ENCODE measurements around the gene RERG.

Gene RERG

GRCh38 chr12:15188127-15188526 is 33.1 kb downstream of the RERG start:
- Histone ChIP-seq H3K79me2 (ENCODE audit: insufficient read depth, low read depth) (no peaks in the 10 kb centered on the region), H3K4me2 (no peak overlapping the region), H3K27me3 (ENCODE audit: insufficient read depth, low read depth) (no peaks in the 10 kb centered on the region), H3K4me1 (ENCODE audit: low read depth, poor library complexity, severe bottlenecking) (no peaks in the 10 kb centered on the region), H4K20me1 (ENCODE audit: insufficient read depth) (no peaks in the 10 kb centered on the region), H3K4me3 (IDR thresholded peaks at IDR 0.05; ENCODE audit: insufficient read depth, low read depth, low read length) (no peak overlapping the region), H3K36me3 (ENCODE audit: insufficient read depth) (no peaks in the 10 kb centered on the region), H3K9ac (no peak overlapping the region), H3K27ac (no peak overlapping the region), H2AFZ (ENCODE audit: low read depth) (no peak overlapping the region)
- no peak for TF ChIP-seq CTCF (conservative IDR thresholded peaks at IDR 0.05; ENCODE audit: low read depth, low read length)

- Histone ChIP-seq H3K9ac (no peak overlapping the region), H3K4me3 (IDR thresholded peaks at IDR 0.05; ENCODE audit: insufficient read depth, low read depth, low read length) (no peak overlapping the region), H3K36me3 (ENCODE audit: insufficient read depth) (no peaks in the 10 kb centered on the region), H3K27ac (no peak overlapping the region), H4K20me1 (ENCODE audit: insufficient read depth) (no peaks in the 10 kb centered on the region), H2AFZ (ENCODE audit: low read depth) (no peak overlapping the region), H3K79me2 (ENCODE audit: insufficient read depth, low read depth) (no peaks in the 10 kb centered on the region), H3K27me3 (ENCODE audit: insufficient read depth, low read depth) (no peaks in the 10 kb centered on the region), H3K4me1 (ENCODE audit: low read depth, poor library complexity, severe bottlenecking) (no peaks in the 10 kb centered on the region), H3K4me2 (no peak overlapping the region)
- TF ChIP-seq CTCF (conservative IDR thresholded peaks at IDR 0.05; ENCODE audit: low read depth, low read length): no peak
These were observed 34.6 kb downstream of the RERG start for GRCh38 chr12:15186597-15186996.

- Histone ChIP-seq H3K79me2 (ENCODE audit: insufficient read depth, low read depth) (no peaks in the 10 kb centered on the region), H3K4me1 (ENCODE audit: low read depth, poor library complexity, severe bottlenecking) (no peaks in the 10 kb centered on the region), H3K36me3 (ENCODE audit: insufficient read depth) (no peaks in the 10 kb centered on the region), H3K27me3 (ENCODE audit: insufficient read depth, low read depth) (no peaks in the 10 kb centered on the region), H2AFZ (ENCODE audit: low read depth) (no peak overlapping the region), H3K9ac (no peak overlapping the region), H3K4me3 (IDR thresholded peaks at IDR 0.05; ENCODE audit: insufficient read depth, low read depth, low read length) (no peak overlapping the region), H3K4me2 (no peak overlapping the region), H4K20me1 (ENCODE audit: insufficient read depth) (no peaks in the 10 kb centered on the region), H3K27ac (no peak overlapping the region)
- TF ChIP-seq CTCF (conservative IDR thresholded peaks at IDR 0.05; ENCODE audit: low read depth, low read length): no peak
These were observed 36.7 kb downstream of the RERG start for GRCh38 chr12:15184484-15184883.

- Histone ChIP-seq H3K4me2 (no peak overlapping the region), H3K36me3 (ENCODE audit: insufficient read depth) (no peaks in the 10 kb centered on the region), H3K4me1 (ENCODE audit: low read depth, poor library complexity, severe bottlenecking) (no peaks in the 10 kb centered on the region), H3K4me3 (IDR thresholded peaks at IDR 0.05; ENCODE audit: insufficient read depth, low read depth, low read length) (no peak overlapping the region), H2AFZ (ENCODE audit: low read depth) (no peak overlapping the region), H3K27me3 (ENCODE audit: insufficient read depth, low read depth) (no peaks in the 10 kb centered on the region), H4K20me1 (ENCODE audit: insufficient read depth) (no peaks in the 10 kb centered on the region), H3K27ac (no peak overlapping the region), H3K9ac (no peak overlapping the region), H3K79me2 (ENCODE audit: insufficient read depth, low read depth) (no peaks in the 10 kb centered on the region)
- TF ChIP-seq CTCF (conservative IDR thresholded peaks at IDR 0.05; ENCODE audit: low read depth, low read length): no peak
These were observed 37.4 kb downstream of the RERG start for GRCh38 chr12:15183821-15184220.

All from KMS-11 (cell line).